HG03457 (cell line): ENCODE measurements around the gene BRWD1.
"Not testable (repeated sequence)": the region's sequence is repeated elsewhere in the genome, so short reads cannot be mapped to it uniquely, and the experiment has no call there.

Source experiments
- ATAC-seq: cut with Tn5 transposase; IDR thresholded peaks from one replicate; pipeline ENCODE4 v1.9.1; 2021; ENCODE audit warnings: moderate number of reproducible peaks; ENCODE audit not compliant: unreplicated experiment

The BRWD1 gene

DNA sequence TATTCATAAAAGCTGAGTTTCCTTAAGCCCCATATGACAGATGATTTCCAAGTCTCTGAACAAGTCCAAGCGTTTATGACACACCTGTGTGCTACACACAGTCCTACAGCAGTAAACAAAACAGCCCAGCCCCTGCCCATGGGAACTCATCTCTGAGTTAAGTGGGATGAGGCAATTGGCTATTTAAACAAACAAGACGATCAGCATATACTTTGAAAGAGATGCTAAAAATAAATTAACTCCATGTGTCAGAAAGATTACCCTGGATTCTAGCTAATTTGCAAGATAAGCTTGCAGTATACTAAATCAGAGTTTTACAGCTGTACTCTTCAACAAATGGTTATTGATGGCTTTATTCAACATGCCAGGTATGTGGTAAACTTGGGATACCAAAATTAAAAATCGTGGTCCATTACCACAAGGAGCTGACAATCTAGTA is 137.1 kb downstream of the BRWD1 start:
- ATAC-seq: no peak

- ATAC-seq: no peak
Observed at GRCh38 chr21:39175665-39176064, 137.8 kb downstream of the BRWD1 start.

GRCh38 chr21:39175154-39175553 is 138.3 kb downstream of the BRWD1 start:
- no peak for ATAC-seq

DNA sequence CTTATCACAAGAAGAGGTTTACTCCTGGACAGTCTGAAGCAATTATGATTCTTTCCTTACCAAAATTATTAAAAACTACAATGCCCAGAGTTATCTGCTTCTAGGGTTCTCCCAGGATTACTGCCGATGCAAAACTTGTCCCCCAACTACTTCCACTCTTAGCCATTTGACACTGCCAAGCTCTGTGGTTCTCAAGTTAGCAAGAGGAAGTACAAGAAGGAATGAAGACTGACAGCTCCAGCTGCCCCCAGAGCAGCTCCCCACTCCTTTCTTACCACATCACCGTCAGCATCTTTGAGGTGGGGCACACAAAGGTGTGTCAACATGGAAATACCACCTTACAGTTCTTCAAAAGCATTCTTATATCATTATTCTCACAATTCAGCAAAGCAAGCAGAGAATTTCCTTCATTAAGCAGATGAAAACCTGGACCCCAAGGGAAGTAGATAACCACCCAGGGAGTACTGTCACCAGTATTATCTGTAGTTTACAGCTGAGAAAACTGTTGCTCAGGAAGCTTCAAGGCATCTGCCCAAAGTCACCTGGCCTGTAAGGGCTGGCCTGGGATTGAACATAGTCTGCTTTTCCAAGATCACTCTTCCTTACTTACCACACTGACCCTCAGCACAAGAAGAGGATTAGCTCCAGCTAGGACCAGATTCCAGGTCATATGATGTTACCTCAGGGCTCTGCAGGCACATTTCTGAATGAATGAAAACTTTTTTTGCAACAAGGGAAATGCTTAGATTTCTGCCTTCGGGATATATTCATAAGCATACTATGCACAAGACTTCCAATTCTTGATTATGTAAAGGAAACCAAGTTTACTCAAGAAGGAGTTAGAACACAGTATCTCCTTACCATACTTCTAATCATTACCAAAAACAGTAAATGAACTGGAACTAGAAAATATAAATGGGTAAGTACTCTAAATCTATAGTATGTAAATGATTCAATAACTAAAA is 139.4 kb downstream of the BRWD1 start:
- no peak for ATAC-seq

DNA sequence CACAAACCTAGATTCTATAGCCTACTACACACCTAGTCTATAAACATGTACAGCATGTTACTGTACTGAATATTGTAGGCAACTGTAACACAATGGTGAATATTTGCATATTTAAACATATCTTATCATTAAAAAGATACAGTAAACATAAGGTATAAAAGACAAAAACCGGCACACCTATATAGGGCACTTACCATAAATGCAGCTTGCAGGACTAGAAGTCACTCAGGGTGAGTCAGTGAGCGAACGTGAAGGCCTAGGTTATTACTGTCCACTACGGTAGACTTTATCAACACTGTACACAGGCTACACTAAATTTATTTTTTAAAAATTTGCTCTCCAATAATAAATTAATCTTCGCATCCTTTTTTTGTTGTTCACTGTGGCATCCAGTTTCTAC is 143.5 kb downstream of the BRWD1 start:
- no peak for ATAC-seq

GRCh38 chr21:39168800-39169199 is 144.6 kb downstream of the BRWD1 start:
- no peak for ATAC-seq

DNA sequence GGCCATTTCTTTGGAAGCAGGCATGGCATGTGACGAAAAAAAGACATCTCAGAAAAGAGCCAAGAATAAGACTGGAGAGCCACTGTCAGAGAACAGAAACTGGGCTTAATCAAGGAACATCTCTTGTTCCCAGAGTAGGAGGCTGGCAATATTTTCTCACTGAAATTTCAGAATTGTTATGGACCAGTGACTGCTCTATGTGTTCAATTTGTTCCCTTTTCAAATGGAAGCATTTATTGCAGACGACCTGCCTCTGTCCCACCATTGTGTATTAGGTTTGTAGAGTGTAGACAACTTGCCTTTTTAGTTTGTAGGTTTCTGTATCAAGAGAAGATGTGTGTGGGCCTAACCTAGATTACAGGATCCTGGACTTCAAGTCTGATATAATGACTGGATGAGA is 148.9 kb downstream of the BRWD1 start:
- ATAC-seq: no peak

DNA sequence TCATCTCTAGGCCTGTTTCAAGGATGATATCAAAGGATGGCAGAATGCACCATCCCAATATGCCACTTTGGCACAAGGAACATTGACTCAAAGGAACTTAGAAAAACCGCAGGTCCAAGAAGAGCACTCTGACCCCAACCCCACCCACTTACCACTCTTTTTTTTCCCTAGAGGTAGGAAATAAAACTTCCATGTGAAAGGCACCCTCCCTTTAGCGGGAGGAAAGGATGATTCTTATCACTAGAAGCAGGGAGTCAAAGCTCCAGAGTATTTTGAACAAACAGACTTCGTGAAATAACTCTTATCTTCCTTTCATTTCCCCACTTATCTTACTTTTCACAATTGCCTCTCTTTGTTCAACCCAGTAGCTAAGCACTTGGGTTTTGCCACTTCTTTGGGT is 152.4 kb downstream of the BRWD1 start:
- ATAC-seq: no peak

DNA sequence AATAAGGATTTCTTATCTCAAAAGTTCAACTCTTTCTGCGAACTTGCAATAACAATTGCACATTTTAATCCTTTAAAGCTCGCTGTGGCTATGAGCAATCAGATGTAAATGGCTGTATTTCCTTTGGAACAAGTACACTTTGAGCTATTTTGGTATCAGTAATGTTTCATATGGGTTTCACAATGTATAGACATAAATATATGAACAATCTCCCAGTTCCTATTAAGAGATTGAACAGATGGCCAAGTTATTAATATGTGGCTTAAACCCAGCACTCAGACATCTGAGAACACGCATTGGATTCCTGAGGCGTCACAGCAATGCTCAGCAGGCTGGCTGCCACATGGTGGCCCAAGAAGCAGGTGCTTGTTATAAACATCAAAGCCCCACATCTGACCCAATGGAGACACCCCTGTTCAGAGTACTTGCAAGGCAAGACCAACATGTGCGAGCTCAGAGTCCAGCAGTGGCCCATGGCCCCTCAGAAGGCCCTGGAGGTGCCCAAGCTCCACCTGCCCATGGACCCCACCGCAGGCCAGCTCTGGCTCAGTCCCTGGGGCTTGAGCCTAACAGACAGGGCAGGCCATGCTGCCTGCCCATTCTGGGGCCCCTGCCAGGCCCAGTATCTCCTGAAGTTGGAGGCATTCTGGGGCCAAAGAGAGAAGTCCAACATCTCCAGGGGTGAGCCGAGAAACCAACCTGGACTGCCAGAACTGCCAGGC is 153.9 kb downstream of the BRWD1 start:
- no peak for ATAC-seq

GRCh38 chr21:39157241-39157640 is 156.2 kb downstream of the BRWD1 start:
- ATAC-seq: not testable (repeated sequence)

DNA sequence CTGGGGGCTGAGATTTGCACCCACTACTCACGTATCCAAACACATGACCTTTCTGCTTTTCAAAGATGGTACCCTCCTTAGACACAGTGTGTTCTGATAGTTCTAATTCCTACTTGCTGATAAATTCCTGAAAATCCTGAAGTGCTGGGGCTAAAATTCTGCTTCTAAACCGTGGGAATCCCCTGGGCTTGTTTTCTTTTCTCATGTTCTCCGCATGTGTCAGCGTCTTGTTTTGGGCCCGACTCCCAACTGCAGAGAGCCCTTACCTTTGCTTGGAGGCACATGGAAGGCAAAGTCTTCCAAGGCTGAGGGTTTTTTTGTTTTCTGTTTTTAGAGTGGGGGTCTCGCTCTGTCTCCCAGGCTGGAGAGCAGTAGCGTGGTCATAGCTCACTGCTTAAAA is 157.4 kb downstream of the BRWD1 start:
- no peak for ATAC-seq

GRCh38 chr21:39155578-39155977 is 157.9 kb downstream of the BRWD1 start:
- ATAC-seq: no peak

DNA sequence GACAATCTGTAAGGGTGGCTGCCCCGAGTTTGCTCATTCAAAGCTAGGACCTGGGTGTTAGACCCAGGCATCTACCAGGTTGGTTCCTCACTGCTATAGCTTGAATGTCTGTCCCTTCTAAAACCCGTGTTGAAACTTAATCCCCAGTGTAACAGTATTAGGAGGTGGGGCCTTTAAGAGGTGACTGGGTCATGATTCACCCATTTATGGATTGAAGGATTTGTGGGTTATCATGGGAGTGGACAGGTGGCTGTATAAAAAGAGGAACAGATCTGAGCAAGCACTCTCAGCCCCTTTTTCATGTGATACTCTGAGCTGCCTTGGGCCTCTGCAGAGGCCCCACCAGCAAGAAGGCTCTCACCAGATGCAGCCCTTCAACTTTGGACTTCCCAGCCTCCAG is 159.6 kb downstream of the BRWD1 start:
- ATAC-seq: no peak

- no peak for ATAC-seq
Observed at GRCh38 chr21:39153373-39153772, 160.1 kb downstream of the BRWD1 start.

- no peak for ATAC-seq
Observed at GRCh38 chr21:39152271-39152670, 161.2 kb downstream of the BRWD1 start.

DNA sequence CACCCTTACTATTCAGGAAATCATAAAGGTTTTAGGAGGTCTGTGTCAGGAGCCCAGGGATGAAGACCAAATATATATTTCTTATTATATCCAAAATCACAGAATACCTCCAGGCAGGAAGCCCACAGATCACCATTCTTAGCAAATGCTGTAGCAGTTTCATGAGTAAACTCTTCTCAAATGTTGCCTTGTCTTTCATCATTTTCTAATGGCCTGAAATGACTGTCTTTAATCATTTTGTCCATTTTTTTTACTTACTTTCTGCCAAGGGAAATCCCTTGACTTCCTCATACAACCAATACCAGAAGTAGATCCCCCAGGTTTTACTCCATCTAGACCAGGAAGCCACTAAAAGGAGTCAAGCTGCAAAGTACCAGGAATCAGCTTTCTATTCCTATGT is 162.6 kb downstream of the BRWD1 start:
- no peak for ATAC-seq

DNA sequence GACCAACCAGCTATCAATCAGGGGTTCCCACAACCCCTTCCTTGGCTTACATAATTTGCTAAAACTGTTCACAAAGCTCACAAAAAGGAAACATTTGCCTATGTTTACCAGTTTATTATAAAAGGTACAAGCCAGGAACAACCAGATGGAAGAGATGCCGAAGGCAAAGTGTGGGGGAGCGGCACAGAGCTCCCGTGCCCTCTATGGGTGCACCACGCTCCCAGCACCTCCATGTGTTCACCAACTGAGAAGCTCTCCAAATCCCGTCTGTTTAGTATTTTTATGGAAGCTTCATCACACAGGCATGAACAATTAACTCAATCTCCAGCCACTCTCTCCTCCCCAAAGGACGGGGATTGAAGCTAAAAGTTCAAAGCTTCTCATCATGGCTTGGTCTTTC is 163.1 kb downstream of the BRWD1 start:
- no peak for ATAC-seq

- ATAC-seq: no peak
Observed at GRCh38 chr21:39149882-39150281, 163.6 kb downstream of the BRWD1 start.

DNA sequence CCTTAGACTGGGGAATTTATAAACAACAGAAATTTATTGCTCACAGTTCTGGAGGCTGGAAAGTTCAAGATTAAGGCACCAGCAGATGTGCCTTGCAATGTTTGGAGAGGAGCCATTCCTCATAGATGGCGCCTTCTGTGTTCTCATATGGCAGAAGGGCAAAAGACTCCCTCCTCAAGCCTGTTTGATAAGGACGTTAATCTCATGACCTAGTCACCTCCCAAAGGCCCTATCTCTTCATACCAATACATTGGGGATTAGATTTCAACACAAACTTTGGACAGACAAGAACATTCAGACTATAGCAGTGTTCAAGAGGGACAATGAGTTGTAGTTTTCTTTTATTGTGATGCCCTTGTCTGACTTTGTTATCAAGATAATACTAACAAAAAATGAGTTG is 164.5 kb downstream of the BRWD1 start:
- no peak for ATAC-seq

DNA sequence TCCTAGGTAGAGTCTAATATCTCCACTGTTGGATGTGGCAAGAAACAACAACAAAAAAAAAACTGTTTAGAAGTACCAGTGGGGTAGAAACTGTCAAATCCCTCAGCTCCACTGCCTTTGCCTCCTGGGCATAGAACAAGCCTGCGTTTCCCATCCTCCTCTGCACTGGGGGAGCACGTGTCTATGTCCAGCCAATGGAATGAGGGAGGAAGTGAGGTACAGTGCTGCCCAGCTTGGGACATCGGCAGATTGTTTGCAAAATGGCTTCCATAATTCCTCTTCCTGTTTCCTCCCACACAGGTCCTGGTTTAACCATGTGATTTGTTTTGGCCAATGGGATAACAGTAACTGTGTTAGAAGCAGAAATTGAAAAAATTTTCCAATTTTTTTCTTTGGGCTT is 169.2 kb downstream of the BRWD1 start:
- ATAC-seq: no peak

DNA sequence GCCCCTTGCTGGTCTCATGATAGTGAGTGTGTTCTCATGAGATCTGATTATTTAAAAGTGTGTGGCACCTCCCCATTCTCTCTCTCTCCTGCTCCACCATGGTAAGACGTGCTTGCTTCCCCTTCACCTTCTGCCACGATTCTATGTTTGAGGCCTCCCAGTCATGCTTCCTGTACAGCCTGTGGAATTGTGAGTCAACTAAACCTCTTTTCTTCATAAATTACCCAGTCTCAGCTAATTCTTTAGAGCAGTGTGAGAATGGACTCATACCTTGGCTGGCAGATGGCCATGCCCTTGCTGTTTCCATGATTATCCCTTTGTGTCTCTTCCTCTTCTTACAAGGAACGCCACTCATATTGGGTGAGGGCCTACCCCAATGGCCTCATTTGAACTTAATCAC is 170.5 kb downstream of the BRWD1 start:
- ATAC-seq: no peak

- no peak for ATAC-seq
Observed at GRCh38 chr21:39141502-39141901, 171.9 kb downstream of the BRWD1 start.
